DMS79 (cell line): ENCODE data around the gene SMG6.
"Not testable (repeated sequence)": the region's sequence is repeated elsewhere in the genome, so short reads cannot be mapped to it uniquely, and the experiment has no call there.

Source experiments
- DNase-seq: peaks from one replicate; lab custom pipeline; 2025; lab: John Stamatoyannopoulos, UW

The SMG6 gene

GRCh38 chr17:2304931-2305330 lies 1.3 kb upstream of the SMG6 start:
- no peak for DNase-seq

GRCh38 chr17:2302778-2303203 lies 794 bp downstream of the SMG6 start:
- DNase-seq = no peak

- DNase-seq = no peak
These were observed 3.8 kb downstream of the SMG6 start for GRCh38 chr17:2299756-2300155.

- no peak for DNase-seq
These were observed 4.4 kb downstream of the SMG6 start for GRCh38 chr17:2299136-2299535.

- DNase-seq = no peak
These were observed 6.6 kb downstream of the SMG6 start for GRCh38 chr17:2297023-2297422.

- no peak for DNase-seq
These were observed 8.0 kb downstream of the SMG6 start for GRCh38 chr17:2295575-2295974.

GRCh38 chr17:2292100-2292499 lies 11.5 kb downstream of the SMG6 start:
- DNase-seq = no peak

- no peak for DNase-seq
These were observed 13.6 kb downstream of the SMG6 start for GRCh38 chr17:2289878-2290478.

GRCh38 chr17:2283302-2283701 lies 20.3 kb downstream of the SMG6 start:
- DNase-seq = no peak

GRCh38 chr17:2282297-2282873 lies 21.2 kb downstream of the SMG6 start:
- DNase-seq = peak; percentile 32

GRCh38 chr17:2279707-2280106 lies 23.9 kb downstream of the SMG6 start:
- no peak for DNase-seq

- DNase-seq = peak; percentile 27
These were observed 26.0 kb downstream of the SMG6 start for GRCh38 chr17:2277429-2278170.

- DNase-seq = no peak
These were observed 27.9 kb downstream of the SMG6 start for GRCh38 chr17:2275722-2276121.

- DNase-seq = no peak
These were observed 29.2 kb downstream of the SMG6 start for GRCh38 chr17:2274414-2274813.

- no peak for DNase-seq
These were observed 31.4 kb downstream of the SMG6 start for GRCh38 chr17:2271985-2272702.

GRCh38 chr17:2267354-2267753 lies 36.2 kb downstream of the SMG6 start:
- DNase-seq = no peak

- DNase-seq = no peak
These were observed 36.7 kb downstream of the SMG6 start for GRCh38 chr17:2266865-2267228.

- no peak for DNase-seq
These were observed 37.3 kb downstream of the SMG6 start for GRCh38 chr17:2266045-2266864.

- not testable (repeated sequence) for DNase-seq
These were observed 38.4 kb downstream of the SMG6 start for GRCh38 chr17:2265166-2265565.

- no peak for DNase-seq
These were observed 39.3 kb downstream of the SMG6 start for GRCh38 chr17:2264067-2264860.
